Measurements from ENCODE around the gene ARID1A.
A peak's percentile ranks its signal among the peaks of the same experiment; 100 is the strongest.

ARID1A gene

GRCh38 chr1:26788836-26789611, 93.2 kb downstream of the ARID1A start:
- Histone ChIP-seq H3K9ac (ENCODE audit: low read length) (peak overlapping the region; percentile 20), H3K14ac (ENCODE audit: low read length) (peak overlapping the region; percentile 43), H2AK5ac (ENCODE audit: low read length) (peak overlapping the region; percentile 53), H3K4ac (ENCODE audit: low read depth, low read length) (no peak overlapping the region), H3K79me2 (ENCODE audit: control insufficient read depth, insufficient read depth, low read length, poor library complexity) (peaks cover 9% of the 10 kb centered on the region), H4K8ac (ENCODE audit: low read depth, low read length) (peak overlapping the region; percentile 95), H2AFZ (ENCODE audit: insufficient read depth, low read length, poor library complexity) (no peak overlapping the region), H3K27me3 (ENCODE audit: insufficient read depth, low read length) (no peaks in the 10 kb centered on the region), H3K23ac (ENCODE audit: low read length) (no peak overlapping the region), H4K91ac (ENCODE audit: low read depth, low read length) (peak overlapping the region; percentile 65), H4K12ac (ENCODE audit: low read depth, low read length) (peak overlapping the region; percentile 54), H3K4me3 (ENCODE audit: low read depth, low read length) (no peak overlapping the region), H3K4me2 (ENCODE audit: low read length) (peak overlapping the region; percentile 93), H3K18ac (ENCODE audit: low read length) (peak overlapping the region; percentile 54), H2BK5ac (ENCODE audit: low read depth, low read length, poor library complexity) (peak overlapping the region; percentile 20), H3K36me3 (ENCODE audit: control insufficient read depth in 1 of 2, insufficient read depth in 2 of 2, low read length in 2 of 2) (peaks cover 1 to 3% of the 10 kb centered on the region in 2 experiments), H3K4me1 (ENCODE audit: control insufficient read depth in 1 of 2, insufficient read depth in 2 of 2, low read length in 2 of 2) (peaks cover 24 to 31% of the 10 kb centered on the region in 2 experiments), H3K9me3 (ENCODE audit: insufficient read depth, low read depth, low read length) (no peaks in the 10 kb centered on the region), H2BK120ac (ENCODE audit: insufficient read depth, low read length, poor library complexity) (peak overlapping the region; percentile 13), H3K27ac (ENCODE audit: low read depth, low read length) (peak overlapping the region; percentile 99), H2BK12ac (ENCODE audit: low read length) (peak overlapping the region; percentile 17), H3K79me1 (ENCODE audit: low read length) (peaks cover 23% of the 10 kb centered on the region)
- WGBS (ENCODE audit: extremely low coverage, insufficient coverage, insufficient read length) = no CpG with 5 or more reads among the region's 19 CpGs
- peak; percentile 85 to 95 for DNase-seq

DNA sequence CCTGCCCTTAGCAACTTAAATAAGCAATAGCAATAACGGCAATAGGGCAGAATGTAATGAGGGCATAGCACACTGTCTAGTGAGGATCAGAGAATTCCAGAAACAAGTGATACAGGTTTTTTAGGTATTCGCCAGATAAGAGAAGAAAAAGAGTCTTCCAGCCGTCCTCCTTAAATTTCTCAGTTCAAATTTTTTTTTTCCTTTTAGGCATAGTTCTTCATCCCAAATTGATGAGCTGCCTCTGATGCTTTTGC, 93.7 kb downstream of the ARID1A start:
- H3K27me3 ChIP-seq (ENCODE audit: insufficient read depth, low read length) = no peaks in the 10 kb centered on the region
- no peak overlapping the region for H3K18ac ChIP-seq (ENCODE audit: low read length)

GRCh38 chr1:26789931-26790330, 94.1 kb downstream of the ARID1A start:
- Histone ChIP-seq H3K9me3 (ENCODE audit: insufficient read depth, low read depth, low read length) (no peaks in the 10 kb centered on the region), H2BK12ac (ENCODE audit: low read length) (no peak overlapping the region), H2AK5ac (ENCODE audit: low read length) (no peak overlapping the region), H2BK5ac (ENCODE audit: low read depth, low read length, poor library complexity) (no peak overlapping the region), H3K4me3 (ENCODE audit: low read depth, low read length) (no peak overlapping the region), H4K12ac (ENCODE audit: low read depth, low read length) (no peak overlapping the region), H3K14ac (ENCODE audit: low read length) (no peak overlapping the region), H2BK120ac (ENCODE audit: insufficient read depth, low read length, poor library complexity) (no peak overlapping the region), H4K91ac (ENCODE audit: low read depth, low read length) (no peak overlapping the region), H3K36me3 (ENCODE audit: control insufficient read depth in 1 of 2, insufficient read depth in 2 of 2, low read length in 2 of 2) (peaks cover 7 to 10% of the 10 kb centered on the region in 2 experiments), H3K27ac (ENCODE audit: low read depth, low read length) (no peak overlapping the region), H3K4me1 (ENCODE audit: control insufficient read depth in 1 of 2, insufficient read depth in 2 of 2, low read length in 2 of 2) (peaks cover 17 to 24% of the 10 kb centered on the region in 2 experiments), H3K27me3 (ENCODE audit: insufficient read depth, low read length) (no peaks in the 10 kb centered on the region), H3K79me2 (ENCODE audit: control insufficient read depth, insufficient read depth, low read length, poor library complexity) (peaks cover 9% of the 10 kb centered on the region), H3K79me1 (ENCODE audit: low read length) (peaks cover 23% of the 10 kb centered on the region), H3K9ac (ENCODE audit: low read length) (no peak overlapping the region), H3K4ac (ENCODE audit: low read depth, low read length) (no peak overlapping the region), H2AFZ (ENCODE audit: insufficient read depth, low read length, poor library complexity) (no peak overlapping the region), H4K8ac (ENCODE audit: low read depth, low read length) (no peak overlapping the region), H3K18ac (ENCODE audit: low read length) (no peak overlapping the region), H3K4me2 (ENCODE audit: low read length) (no peak overlapping the region), H3K23ac (ENCODE audit: low read length) (no peak overlapping the region)
- WGBS (ENCODE audit: extremely low coverage, insufficient coverage, insufficient read length) = no CpG with 5 or more reads among the region's 4 CpGs
- DNase-seq = peak in 1 of 2 donors; percentile 18

More for the DNA sequence above, 93.7 kb downstream of the ARID1A start:
- Histone ChIP-seq H2AFZ (ENCODE audit: insufficient read depth, low read length, poor library complexity) (no peak overlapping the region), H4K8ac (ENCODE audit: low read depth, low read length) (no peak overlapping the region), H3K9ac (ENCODE audit: low read length) (no peak overlapping the region), H4K12ac (ENCODE audit: low read depth, low read length) (no peak overlapping the region), H3K9me3 (ENCODE audit: insufficient read depth, low read depth, low read length) (no peaks in the 10 kb centered on the region), H3K36me3 (ENCODE audit: control insufficient read depth in 1 of 2, insufficient read depth in 2 of 2, low read length in 2 of 2) (peaks cover 6% of the 10 kb centered on the region in 2 experiments), H3K4ac (ENCODE audit: low read depth, low read length) (no peak overlapping the region), H3K4me3 (ENCODE audit: low read depth, low read length) (no peak overlapping the region), H2BK120ac (ENCODE audit: insufficient read depth, low read length, poor library complexity) (no peak overlapping the region), H2BK12ac (ENCODE audit: low read length) (no peak overlapping the region), H3K27ac (ENCODE audit: low read depth, low read length) (no peak overlapping the region), H3K23ac (ENCODE audit: low read length) (no peak overlapping the region), H3K4me2 (ENCODE audit: low read length) (no peak overlapping the region), H4K91ac (ENCODE audit: low read depth, low read length) (no peak overlapping the region), H3K79me2 (ENCODE audit: control insufficient read depth, insufficient read depth, low read length, poor library complexity) (peaks cover 9% of the 10 kb centered on the region), H2AK5ac (ENCODE audit: low read length) (no peak overlapping the region), H3K4me1 (ENCODE audit: control insufficient read depth in 1 of 2, insufficient read depth in 2 of 2, low read length in 2 of 2) (peaks cover 19 to 26% of the 10 kb centered on the region in 2 experiments), H2BK5ac (ENCODE audit: low read depth, low read length, poor library complexity) (no peak overlapping the region), H3K79me1 (ENCODE audit: low read length) (peaks cover 23% of the 10 kb centered on the region), H3K14ac (ENCODE audit: low read length) (no peak overlapping the region)
- no CpG with 5 or more reads among the region's 3 CpGs for WGBS (ENCODE audit: extremely low coverage, insufficient coverage, insufficient read length)
- DNase-seq = peak; percentile 65 to 93

DNA sequence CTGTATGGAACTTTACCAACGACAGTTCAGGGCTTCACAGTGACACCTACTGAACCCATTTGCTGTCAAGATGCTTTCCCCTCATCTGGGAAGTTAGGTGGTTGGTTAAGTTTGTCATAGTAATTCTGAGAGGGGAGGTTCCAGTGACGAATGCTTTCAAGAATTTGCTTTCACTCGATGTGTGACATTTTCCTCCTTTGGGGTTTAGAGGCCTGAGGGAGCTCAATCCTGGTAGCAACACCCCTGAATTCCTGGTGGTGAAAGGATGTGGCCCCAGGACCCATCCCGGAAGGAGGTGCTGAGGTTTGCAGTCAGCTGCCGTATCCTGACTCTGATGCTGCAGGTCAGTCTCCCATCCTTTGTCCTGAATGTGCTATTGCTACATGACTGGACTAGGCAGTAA, 94.7 kb downstream of the ARID1A start:
- Histone ChIP-seq H3K36me3 (ENCODE audit: control insufficient read depth in 1 of 2, insufficient read depth in 2 of 2, low read length in 2 of 2) (peaks cover 9 to 12% of the 10 kb centered on the region in 2 experiments), H3K4ac (ENCODE audit: low read depth, low read length) (no peak overlapping the region), H2AK5ac (ENCODE audit: low read length) (no peak overlapping the region), H3K9ac (ENCODE audit: low read length) (no peak overlapping the region), H3K23ac (ENCODE audit: low read length) (no peak overlapping the region), H2BK5ac (ENCODE audit: low read depth, low read length, poor library complexity) (no peak overlapping the region), H3K18ac (ENCODE audit: low read length) (no peak overlapping the region), H3K79me2 (ENCODE audit: control insufficient read depth, insufficient read depth, low read length, poor library complexity) (peaks cover 9% of the 10 kb centered on the region), H3K4me1 (ENCODE audit: control insufficient read depth in 1 of 2, insufficient read depth in 2 of 2, low read length in 2 of 2) (peaks cover 17 to 22% of the 10 kb centered on the region in 2 experiments), H2BK120ac (ENCODE audit: insufficient read depth, low read length, poor library complexity) (no peak overlapping the region), H3K27ac (ENCODE audit: low read depth, low read length) (no peak overlapping the region), H4K91ac (ENCODE audit: low read depth, low read length) (no peak overlapping the region), H3K4me2 (ENCODE audit: low read length) (no peak overlapping the region), H2BK12ac (ENCODE audit: low read length) (no peak overlapping the region), H2AFZ (ENCODE audit: insufficient read depth, low read length, poor library complexity) (no peak overlapping the region), H4K8ac (ENCODE audit: low read depth, low read length) (no peak overlapping the region), H4K12ac (ENCODE audit: low read depth, low read length) (no peak overlapping the region), H3K14ac (ENCODE audit: low read length) (no peak overlapping the region), H3K9me3 (ENCODE audit: insufficient read depth, low read depth, low read length) (no peaks in the 10 kb centered on the region), H3K79me1 (ENCODE audit: low read length) (peaks cover 23% of the 10 kb centered on the region), H3K4me3 (ENCODE audit: low read depth, low read length) (no peak overlapping the region), H3K27me3 (ENCODE audit: insufficient read depth, low read length) (no peaks in the 10 kb centered on the region)
- no CpG with 5 or more reads among the region's 5 CpGs for WGBS (ENCODE audit: extremely low coverage, insufficient coverage, insufficient read length)
- DNase-seq = no peak

Data from trophoblast cell (in vitro differentiated cells and primary cell).